Fibroblast of skin of scalp (primary cell): ENCODE measurements around the gene SCART1.
"Not testable (repeated sequence)": the region's sequence is repeated elsewhere in the genome, so short reads cannot be mapped to it uniquely, and the experiment has no call there.

Experiments
- DNase-seq: peaks from one replicate; pipeline ENCODE4 v3.0.0-alpha.2; 2013

The SCART1 gene

DNA sequence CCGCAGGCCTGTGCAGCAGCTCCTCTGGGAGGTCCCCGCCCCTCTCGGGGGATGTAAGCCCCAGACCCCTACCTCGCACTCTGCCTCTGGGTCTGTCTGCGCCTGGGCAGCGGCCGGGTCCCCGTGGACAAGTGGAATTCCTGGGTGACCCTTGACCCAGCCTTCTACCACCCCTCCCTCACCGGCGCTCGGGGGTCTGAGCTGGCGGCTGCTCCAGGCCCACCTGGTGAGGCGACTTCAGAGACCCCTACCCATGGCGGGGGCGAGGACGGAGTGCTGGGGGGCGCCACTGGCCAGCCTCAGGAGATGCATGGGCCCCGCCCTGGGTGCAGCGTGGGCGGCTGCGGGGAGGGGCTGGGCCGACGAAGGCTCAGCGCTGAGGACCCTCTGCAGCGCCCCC lies 21.0 kb upstream of the SCART1 start:
- DNase-seq = not testable (repeated sequence)

DNA sequence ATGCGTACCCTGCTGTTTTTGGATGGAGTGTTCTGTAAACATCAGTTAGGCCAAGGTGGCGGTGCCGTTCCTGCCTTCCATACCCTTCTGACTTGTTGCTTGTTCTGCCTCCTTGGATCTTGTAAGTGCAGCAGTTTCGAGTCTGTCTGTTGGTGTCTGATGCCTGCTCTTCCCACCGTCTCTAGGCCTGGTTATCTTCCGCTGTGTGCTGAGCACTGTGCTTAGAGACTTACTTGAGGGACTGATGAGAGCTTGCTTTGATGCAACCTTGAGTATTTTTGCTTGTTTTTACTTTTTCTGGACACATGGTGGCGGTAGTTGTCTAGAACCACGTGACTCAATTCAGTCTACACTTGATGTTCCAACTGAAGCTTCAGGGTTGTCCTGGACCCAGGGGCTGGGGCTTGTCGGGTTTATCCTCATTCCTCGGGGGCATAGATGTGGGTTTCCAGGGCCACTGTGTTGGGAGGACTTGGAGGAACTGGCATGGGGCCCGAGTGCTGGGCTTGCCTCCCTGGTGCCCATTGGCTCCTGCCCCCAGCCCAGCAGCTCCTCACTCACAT lies 15.0 kb upstream of the SCART1 start:
- no peak for DNase-seq

DNA sequence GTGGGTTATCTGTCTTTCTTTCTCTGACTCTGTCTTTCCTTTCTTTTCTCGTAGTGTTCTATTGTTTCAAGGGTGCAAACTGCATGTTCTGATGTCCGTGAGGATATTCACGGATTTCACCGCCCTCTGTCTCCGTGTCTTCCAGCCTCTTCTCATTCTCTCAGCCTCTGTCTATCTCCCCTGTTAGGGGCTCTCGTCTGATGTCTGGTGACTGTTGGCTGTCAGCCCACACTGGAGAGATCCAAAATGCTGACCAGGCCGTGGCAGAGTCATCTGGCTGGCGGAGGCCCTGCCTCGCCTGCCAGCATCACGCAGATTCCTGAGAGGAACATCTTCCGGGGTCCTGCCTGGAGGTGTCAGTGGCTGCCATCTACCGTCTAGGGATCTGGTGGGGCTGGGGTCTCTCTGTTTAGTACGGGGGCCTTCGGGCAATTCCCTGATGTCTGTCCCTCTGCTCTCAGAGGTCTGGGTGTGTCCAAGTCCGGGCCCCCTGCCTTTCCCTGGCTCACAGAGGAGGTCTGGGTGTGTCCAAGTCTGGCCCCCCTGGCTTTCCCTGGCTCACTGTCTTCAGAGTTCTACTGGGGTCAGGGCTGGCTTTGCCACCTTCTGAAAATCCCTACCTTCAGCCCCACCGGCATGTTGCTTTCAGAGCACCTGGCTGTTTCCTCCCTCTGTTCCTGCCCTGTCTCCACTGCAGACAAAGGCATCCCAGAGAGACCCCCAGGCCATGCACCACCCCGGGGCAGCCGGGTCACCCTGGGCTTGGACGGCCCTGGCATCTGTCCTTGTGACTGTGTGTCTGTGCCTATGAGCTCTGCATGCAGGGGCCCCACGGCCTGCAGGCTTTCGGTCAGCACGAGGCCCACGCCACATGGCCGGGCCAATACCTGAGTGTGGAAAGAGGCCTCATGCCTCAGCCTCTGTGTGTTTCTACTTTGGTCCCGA lies 14.0 kb upstream of the SCART1 start:
- DNase-seq = no peak

DNA sequence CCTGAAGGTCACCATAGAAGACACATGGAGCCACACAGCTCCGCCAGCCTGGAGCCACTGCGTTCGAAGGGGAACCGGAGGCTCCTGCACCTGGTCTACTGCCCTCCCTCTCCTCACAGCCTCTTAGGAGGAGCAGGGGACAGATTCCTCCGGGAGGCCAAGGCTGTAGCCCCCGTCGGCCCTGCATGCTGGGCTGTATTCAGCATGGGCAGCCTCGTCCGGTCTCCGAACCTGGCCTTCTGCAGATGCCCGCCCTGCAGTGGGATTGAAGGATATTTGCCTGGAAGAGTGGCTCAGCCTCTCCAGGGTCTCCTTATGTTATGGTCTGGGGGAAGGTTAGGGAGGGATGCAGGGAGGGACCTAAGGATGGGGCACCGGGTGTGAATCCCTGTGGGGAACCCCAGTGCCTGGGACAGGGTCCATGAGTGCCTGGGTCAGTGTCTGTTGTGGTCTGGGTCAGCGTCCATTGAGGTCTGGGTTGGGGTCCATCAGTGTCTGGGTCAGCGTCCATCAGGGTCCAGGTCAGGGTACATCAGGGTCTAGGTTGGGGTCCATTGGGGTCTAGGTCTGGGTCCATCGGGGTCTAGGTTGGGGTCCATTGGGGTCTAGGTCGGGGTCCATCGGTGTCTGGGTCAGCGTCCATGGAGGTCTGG lies 13.0 kb upstream of the SCART1 start:
- DNase-seq = no peak

DNA sequence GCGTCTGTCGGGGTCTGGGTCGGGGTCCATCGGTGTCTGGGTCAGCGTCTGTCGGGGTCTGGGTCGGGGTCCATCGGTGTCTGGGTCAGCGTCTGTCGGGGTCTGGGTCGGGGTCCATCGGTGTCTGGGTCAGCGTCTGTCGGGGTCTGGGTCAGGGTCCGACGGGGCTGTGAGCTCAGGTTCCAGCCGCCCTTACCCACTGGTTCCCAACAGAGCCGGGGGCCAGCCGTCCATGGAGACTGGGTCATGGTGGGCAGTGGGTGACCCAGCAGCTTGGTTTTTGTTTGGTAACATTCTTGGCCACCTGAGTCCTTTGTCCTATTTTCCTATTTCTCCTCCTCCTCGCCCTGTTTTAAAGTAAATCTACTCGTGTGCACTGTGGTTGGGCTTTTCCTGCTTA lies 12.4 kb upstream of the SCART1 start:
- not testable (repeated sequence) for DNase-seq

DNA sequence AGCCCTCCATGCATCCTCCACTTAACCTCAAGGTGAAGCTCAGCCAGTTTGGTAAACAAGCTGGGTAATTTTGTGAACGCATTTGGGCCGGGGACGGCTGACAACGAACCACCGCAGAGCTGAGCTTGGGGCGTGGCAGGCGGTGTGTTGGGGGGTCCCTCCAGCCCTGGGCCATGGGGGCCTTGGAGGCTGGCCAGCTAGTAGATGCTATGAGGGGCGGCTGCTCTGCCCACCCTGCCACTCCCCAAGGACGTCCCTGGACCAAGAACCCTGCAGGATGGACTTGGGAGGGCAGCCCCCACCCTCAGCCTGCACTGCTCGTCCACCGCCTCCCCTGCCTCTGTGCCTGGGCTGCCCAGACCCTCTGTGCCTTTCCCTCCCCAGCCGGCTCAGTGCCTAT lies 12.0 kb upstream of the SCART1 start:
- no peak for DNase-seq

DNA sequence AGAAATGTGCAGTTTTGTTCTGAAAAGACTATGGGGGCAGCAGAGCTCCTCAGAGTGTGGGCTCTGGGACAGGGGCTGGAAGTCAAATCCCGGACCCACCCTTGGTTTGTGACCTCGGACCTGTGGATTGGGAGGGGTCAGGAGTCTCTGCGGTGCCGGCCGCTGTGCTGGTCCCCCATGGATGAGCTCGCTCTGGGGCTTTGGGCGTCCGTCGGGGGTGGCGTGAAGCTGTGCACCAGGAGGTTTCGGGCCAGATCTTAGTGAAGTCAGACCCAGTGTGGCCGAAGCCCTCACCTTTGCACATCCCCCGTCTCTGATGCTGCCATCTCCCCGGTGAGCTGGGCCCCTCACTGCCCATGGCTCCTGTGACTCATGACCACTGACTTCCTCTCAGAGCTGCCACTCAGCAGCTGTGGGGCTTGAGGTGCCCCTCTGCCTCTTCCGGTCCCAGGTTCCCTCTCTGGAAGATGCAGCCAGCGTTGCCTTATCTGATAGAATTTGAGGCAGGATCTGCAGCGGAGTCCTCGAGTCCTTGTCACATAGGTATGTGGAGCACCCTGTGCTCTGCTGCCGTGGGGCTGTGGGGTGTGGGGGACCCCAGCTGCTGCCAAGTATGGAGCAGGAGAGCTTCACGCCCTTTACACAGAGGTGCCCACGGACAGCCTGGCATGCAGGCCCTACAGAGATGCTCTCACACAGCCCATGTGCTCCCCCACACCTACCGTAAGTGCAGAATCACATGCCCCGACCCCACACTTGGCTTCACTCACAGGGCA lies 11.4 kb upstream of the SCART1 start:
- no peak for DNase-seq

DNA sequence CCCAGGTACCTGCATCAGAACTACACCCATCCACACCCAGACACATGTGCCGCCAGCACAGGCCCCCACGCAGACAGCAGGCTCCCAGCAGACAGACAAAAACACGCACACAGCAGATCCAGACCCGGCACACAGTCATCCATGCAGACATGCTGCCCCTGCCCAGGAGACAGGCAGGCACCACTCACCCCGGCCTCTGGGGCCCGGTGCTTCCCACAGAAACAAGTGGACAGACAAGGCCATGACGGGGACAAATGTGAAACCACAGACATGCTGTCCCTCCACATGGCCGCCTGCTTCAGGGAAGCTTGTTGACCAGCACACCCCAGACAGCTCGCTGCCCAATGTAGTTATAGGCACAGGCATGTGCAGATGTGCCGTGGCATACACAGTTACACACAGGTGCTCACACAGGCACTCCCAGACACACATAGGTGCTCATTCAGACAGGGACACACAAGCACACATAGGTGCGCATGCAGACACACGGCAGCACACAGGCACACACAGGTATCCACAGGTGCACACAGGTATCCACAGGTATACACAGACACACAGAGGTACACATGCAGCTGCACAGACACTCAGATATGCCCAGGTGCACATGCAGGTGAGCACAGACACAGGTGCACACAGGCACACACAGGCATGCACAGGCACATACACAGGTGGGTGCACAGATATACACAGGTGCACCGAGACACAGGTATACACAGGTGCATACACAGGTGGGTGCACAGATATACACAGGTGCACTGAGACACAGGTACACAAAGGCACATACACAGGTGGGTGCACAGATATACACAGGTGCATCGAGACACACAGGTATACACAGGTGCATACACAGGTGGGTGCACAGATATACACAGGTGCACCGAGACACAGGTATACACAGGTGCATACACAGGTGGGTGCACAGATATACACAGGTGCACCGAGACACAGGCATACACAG lies 10.5 kb upstream of the SCART1 start:
- DNase-seq = no peak

DNA sequence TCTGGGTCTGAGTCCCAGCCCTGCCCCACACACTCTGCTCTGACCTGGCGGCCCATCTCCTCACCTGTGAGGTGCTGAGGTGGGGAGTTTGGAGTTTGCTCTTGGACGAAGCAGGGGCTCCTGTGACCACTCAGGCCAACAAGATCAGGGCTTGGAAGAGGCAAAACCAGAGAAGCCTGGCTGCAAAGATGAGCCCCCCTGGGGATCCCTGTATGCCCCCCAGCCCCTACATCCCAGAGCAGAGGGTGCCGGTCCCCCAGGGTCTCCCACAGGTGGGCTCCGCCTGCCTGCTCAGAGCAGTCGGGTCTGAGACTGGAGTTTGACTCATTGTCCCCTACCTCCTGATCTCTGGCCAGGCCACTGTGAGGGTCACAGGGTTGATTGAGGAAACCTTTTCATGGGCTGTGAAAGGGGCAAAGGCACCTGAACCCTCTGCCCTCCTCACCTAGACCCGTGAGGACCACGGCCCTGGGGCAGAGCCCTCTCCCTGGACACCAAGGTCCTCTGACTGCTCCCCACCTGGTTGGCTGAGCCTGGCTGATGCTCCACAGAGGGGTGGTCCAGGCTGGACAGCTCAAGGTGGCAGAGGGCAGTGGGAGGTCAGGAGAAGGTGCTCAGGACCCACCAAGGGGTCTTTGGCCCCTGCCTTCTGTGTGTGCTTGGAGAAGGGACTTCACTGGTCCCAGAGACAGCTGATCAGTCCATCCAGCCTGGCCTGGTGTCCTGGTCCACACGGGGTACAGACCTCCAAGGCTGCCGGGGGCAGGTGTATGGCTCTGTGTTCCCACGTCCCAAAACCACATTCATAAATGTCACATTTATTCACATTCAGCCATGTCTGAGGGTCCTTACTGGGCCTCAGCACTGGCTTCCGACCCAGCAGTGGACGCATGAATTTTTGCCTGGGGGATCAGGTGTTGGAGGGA lies 9.1 kb upstream of the SCART1 start:
- DNase-seq = no peak

DNA sequence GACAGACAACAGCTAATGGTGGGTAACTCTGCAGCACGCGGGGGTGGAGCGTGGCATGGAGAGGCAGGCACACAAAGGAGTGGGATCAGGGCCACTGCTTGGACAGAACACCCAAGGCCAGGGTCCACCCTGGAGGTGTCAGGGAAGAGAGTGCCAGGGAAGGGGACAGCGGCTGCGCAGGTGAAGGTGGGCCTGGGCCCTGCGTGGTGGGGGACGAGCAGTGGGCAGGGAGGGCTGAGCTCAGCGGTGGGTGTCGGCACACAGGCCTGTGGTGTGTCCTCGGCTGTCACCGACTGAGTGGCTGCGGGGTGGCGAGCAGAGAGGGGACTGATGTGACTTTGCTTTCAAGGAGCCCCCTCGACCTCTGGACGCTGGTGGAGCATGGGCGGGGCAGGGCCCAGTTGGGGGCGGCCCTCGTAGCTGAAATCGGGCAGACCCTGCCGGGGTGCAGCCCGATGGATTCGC lies 8.4 kb upstream of the SCART1 start:
- no peak for DNase-seq

DNA sequence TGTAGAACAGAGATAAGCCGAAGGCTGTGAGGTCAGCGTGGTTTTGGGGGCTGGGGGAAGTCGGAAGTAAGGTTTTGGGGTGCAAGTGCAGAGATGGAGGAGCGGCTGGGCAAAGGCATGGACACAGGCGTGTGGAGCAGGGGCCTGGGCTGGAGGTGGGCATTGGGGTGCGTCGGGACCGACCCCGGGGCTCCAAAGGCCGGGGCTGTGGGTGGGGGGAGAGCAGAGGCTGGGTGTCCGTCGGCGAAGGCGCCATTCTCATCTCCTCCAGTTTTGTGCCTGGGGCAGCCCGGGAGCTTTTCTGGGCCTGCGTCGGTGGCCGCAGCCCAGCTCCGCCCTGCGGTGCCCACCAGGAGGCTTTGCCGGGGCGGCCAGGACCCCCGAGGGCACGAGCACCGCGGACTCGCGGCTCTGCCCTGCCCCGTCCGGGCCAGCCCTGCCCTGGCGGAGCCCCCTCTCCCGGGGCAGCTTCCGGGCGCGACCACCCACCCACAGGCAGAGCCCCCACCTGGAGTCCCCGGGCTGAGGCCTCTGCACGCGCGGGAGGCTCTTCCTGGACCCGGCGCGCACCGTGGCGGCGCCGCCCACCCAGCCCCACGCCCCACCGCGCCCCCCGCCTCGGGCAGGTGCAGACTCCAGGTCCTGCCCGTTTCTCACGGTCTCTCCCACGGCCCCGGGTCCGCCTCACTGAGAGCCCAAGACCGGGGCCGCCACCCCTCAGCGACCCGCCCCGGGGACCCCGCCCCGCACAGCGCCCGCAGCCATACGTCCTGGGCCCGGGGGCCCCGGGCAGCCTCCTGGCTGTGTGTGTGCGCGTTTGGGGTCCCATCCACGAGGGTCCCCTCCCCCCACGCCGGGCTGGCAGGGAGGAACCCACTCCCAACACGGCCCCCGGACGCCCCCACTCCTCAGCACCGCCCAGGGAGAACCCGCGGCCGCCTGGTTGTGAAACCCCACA lies 7.7 kb upstream of the SCART1 start:
- no peak for DNase-seq

DNA sequence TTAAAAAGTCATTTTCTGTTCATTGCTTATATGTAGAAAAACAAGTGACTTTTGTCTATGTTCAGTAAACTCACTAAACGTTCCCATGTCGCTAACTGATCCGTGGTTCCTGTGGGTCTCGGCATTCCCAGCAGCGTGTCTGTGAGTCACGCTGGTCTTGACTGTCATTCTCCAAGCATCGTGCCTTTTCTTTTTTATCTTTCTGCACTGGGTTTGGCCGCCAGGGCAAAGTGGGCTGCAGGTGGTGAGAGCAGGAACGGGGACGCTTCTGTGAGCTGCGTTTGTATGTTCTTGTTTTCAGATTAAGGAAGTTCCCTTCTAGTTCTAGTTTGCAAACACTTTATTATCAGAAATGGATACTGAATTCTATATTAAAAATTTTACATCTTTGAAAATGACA lies 6.8 kb upstream of the SCART1 start:
- DNase-seq = no peak

DNA sequence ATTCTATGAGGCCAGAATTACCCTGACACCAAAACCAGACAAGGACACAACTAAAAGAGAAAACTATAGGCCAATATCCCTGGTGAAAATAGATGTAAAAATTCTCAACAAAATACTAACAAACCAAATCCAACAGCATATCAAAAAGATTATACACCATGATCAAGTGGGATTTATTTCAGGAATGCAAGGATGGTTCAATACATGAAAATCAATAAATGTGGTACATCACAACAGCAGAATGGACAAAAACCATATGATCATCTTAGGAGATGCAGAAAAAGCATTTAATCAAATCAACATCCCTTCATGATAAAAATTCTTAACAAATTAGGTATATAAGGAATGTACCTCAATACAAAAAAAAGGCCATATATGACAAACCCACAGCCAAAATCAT lies 5.6 kb upstream of the SCART1 start:
- no peak for DNase-seq

DNA sequence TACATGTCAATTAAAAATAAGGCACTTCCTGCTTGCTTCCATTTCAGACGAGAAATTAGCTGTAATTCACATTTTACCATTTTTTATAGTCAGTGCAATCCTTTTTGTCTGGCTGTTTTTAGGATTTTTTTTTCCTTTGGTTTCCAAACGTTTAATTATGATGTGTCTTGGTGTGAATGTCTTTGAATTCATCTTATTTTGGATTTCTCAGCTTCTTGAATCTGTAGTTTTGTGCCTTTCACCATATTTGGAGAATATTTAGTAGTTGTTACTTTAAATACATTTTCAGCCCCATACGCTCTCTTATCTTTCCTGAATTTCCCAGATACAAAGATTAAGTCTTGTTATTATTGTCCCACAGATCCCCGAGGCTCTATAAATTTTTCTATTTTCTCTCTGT lies 2.4 kb upstream of the SCART1 start:
- no peak for DNase-seq

DNA sequence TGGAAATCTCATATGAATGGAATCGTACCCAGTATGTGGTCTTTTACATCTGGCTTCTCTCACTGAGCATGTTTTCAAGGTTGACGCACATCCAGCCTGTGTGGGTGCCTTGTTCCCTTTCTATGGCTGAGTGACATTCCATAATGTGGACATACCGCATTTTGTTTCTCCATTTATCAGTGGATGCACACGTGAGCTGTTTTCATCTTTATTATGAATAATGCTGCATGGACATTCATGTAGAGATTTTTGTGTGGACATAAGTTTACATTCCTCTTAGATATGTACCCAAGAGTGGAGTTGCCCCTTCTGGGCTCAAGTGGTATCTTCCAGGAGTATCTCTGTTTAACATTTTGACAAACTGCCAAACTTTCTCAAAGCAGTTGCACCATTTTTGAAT lies 1.3 kb upstream of the SCART1 start:
- no peak for DNase-seq

DNA sequence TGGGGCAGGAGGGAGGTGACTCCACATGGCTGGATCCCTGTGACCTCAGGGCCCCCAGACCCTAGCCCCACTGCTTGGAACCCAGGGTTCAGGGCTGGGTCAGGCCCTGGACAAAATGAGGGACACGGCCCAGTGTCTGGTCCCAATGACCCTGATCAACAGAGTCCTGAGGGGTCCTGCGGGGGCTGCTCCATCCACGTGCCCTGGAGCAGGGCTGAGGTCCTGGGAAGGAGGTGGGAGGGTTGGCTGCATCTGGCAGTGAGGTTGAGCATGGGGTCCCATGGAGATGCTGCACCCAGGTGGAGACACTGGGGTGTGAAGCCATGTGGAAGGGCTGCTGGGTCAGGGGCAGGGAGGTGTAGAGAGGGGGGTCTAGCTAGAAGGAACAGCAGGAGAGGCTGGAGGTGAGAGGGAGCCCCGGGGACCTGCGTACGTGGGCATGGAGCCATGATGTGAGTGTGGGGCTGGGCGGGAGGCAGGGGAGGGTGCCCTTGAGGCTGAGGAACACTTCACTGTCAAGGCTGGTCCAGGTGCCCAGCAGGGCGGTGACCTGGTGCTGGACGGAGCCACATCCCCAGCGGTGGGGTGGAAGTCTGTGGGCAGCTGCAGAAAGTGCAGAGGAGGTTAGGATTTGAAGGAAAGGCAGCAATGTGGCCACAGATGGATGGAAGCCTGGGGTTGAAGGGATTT lies 604 bp downstream of the SCART1 start:
- no peak for DNase-seq

DNA sequence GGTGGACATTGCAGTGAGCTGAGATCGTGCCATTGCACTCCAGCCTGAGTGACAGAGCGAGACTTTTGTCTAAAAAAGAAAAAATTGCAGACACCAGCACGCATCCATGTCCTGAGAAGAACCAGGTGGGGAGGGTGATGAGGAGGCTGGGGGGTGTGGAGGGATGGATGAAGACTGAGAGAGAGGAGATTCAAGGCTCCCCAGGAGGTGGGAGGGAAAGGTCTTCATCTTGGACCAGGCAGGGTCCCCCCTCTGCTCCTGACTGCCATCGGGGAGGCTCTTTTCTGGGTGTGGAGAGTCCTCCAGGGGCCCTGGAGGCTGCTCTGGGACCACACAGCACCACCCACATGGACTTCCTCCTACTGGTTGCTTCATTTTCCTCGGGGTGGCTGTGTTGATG lies 1.5 kb downstream of the SCART1 start:
- DNase-seq = no peak

DNA sequence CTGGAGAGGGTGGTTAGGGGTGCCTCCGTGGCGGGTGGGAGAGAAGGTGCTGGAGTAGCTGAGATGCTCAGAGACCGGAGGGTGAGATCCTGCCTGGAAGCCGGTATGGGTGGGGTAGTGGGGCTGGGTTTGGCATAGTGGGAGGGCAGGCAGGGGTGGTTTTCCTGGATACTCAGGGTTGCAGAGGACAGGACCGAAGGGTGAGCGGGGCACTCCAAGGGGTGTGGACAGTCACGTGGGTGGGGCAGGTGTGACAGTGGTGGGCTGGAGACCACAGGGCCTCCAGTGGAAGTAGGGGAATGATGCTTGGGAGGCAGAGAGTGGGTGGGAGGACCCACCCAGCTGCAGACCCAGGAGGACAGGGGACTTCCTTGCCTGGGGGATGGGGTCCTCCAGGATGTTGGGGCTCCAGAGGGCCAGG lies 1.9 kb downstream of the SCART1 start:
- no peak for DNase-seq
